G401 (cell line): ENCODE results near the gene STUM. TPM values are rescaled to one million over a fixed set of nuclear protein-coding genes. Genes with fewer than 3 reads are reported as not detected.

Experiments
- DNase-seq: peaks from one replicate; pipeline ENCODE4 v3.0.0-alpha.2; 2015; ENCODE audit warnings: low spot score
- in situ Hi-C: cut with HindIII; loops from 2 replicates; pipeline ENCODE4 v1.10.0; 2016; ENCODE audit warnings: low sequenced_read_pairs, mixed read lengths
- total RNA-seq: library from RNA; depleted of rRNA; stranded (reverse); fragments of >200 nt; shearing (Covaris generic); gene quantifications from 2 replicates; pipeline ENCODE4 v1.2.3, GENCODE V29; 2014

STUM gene
- total RNA-seq, 1 experiment from 2014 or later: not detected

DNA sequence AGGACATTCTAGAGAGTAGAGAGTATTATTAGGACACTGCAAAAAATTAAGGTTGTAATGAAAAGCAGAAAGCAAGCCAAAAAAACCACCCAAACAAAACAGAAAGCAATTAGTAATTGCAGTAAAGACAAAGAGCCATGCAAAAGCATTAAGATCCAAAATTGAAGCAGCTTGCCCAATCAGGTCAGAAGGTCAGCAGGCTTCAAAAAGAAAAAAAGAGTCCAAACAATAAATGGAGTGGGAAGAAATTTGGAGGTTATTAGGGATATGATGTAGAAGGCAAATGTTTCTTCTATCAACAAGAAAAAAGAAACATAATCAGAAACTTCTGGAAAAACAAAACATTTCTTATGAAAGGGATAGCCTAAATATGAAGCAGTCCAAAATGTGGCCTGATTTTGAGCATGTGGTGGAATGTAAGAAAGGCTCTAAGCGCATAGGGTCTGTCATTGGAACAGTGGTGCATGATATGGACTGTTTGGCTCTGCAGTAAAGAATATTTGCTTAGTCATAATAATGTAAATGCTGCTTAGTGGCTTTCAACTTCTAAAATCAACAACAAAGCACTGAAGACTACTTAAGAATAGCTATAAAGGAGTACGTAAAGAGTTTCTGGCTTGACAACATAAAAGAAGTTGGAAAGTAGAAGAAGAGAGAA is 4.8 kb downstream of the STUM start:
- DNase-seq: no peak
- in situ Hi-C loops: no loop called here

DNA sequence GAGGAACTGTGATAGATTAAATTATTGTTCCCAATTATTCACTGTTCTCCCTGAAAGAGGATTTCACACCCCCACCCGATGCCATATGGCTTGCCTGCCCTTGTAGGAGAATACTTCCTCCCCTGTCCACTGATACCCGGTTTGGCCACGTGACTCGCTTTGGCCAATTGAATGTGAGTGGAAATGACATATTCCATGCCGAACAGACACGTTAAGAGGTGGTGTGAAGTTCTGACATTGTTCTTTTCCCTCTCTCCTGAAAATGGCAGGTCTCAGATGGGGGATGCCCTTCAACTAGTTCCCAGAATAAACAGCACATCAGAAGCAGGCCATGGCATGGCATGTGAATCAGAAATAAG is 5.3 kb downstream of the STUM start:
- in situ Hi-C loops: no loop called here
- DNase-seq: no peak

DNA sequence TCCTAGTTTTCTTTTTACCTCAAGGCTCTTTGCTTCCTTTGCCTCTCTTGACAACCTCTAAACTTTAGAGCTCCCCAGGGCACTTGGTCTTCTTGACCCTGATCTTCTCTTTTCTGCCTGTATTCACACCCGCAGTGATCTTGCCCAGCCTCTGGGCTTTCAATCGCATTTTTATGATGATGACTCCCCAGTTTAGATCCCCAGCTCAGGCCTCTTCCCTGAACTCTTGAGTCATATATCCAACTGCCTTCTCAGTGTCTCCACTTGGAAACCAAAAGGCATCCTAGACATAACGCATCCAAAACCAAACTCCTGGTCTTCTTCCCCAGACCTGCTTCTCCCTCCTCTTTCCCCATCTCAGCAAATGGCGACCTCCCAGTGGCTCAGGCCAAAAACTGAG is 6.5 kb downstream of the STUM start:
- in situ Hi-C loops: no loop called here
- DNase-seq: no peak

DNA sequence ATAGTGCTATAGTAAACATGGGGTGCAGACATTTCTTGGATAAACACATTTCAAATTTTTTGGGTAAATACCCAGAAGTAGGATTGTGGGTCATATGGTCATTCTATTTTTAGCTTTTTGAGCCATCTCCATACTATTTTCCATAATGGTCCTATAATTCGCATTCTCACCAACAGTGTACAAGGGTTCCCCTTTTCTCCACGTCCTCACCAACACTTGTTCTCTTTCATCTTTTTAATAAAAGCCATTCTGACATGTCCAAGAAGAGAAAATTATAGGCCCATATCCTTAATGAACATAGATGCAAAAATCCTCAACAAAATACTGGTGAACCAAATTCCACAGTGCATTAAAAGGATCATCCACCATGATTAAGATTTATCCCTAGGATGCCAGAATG is 8.9 kb downstream of the STUM start:
- no peak for DNase-seq
- in situ Hi-C loops: no loop called here

DNA sequence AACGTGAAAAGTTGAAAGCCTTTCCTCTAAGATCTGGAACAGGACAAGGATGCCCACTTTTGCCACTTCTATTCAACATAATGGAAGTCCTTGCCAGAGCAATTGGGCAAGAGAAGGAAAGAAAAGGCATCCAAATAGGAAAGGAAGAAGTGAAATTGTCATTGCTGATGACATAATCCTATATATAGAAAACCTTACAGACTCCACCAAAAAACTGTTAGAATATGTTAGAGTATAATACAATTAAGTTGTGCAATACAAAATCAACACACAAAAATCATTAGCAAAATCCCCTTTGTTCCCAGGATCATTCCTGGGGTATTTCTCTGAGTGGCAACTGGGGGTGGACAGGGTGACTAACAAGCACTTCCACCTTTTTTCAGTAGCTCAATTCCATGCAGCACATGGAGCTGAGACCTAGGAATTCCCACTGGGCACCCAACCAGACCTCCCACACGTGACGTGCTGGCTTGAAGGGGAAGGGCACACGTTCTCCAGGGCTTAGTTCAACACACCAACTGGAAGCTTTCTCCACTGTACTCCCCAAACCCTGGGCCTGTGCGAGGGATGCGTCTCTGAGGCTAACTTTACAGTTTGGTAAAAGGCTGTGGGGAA is 9.6 kb downstream of the STUM start:
- in situ Hi-C loops: no loop called here
- DNase-seq: no peak

DNA sequence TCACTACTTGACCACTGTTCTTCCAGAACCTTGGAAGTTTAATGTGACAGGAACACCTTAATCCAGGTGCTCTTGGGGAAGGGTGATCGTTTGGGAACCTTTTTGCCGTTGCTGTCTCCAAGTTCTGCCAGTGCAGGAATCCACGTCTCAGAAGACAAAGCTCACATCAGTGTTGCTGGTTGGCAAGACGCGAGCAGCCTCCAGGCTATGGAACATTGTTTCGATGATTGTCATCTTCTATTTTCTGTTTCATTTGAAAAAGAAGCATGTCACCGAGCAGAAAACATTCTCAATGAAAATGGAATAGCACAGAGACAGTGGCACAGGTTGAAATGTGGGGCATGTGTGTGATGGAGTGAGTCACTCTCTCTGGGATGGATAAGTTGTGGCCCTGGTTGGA is 11.7 kb downstream of the STUM start:
- in situ Hi-C loops: no loop called here
- no peak for DNase-seq

DNA sequence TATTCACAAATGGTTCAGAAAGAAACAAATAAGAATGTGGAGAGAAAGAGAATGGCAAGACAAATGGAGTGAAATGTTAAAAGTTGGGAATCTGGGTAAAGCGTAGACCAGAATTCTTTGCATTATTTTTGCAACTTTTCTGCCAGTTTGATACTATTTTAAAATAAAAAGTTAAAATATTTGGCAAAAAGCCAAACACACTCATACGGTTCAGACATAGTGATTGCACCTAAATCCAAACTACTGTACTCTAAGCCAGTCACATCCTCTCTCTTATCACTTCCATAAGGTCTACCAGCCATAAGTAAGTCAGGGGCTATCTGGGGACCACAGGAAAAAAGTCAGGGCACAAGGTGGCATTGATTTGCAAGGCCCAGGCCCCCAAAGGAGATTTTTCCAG is 14.4 kb downstream of the STUM start:
- DNase-seq: no peak

DNA sequence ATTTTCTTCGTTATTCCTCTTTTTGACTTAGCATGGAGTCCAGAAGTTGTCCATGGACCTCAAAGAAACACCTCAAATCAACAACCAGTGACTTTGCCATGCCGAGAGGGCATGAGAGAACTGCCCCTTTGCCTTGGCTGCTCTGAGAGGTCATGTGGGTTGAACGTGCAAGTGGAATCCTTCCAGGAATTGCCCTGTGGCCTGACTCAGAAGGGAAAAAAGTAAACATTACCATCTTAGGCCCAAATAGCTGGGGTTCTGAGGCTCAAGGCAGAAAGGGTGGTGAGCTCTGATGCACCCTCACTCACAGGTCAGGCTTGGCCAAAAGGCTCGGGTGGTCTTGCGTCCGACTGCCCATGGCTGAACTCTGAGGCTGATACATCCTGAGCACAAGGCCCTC is 15.1 kb downstream of the STUM start:
- in situ Hi-C loops: no loop called here

More for the DNA sequence above, 14.4 kb downstream of the STUM start:
- in situ Hi-C loops: no loop called here

DNA sequence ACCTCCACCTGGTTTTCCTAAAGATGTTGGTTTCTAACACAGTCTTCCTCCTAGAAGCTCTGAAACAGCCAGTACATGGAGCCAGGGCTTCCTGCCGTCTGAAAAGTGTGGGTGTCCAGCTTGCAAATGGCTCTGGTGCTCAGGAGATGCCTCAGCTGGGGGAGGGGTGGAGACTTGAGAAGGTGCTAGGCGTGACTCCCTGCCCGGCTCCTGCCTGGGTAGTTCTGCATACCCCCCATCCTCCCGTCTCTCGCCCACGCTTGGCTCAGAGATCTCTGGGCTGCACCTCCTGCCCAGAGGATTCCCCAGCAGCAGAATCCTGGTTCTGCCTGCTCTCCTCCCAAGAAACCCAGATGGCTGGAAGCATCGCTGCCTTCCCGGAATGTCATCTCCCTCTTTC is 16.9 kb downstream of the STUM start:
- no peak for DNase-seq
- in situ Hi-C loops: no loop called here

More for the DNA sequence above, 15.1 kb downstream of the STUM start:
- DNase-seq: no peak

DNA sequence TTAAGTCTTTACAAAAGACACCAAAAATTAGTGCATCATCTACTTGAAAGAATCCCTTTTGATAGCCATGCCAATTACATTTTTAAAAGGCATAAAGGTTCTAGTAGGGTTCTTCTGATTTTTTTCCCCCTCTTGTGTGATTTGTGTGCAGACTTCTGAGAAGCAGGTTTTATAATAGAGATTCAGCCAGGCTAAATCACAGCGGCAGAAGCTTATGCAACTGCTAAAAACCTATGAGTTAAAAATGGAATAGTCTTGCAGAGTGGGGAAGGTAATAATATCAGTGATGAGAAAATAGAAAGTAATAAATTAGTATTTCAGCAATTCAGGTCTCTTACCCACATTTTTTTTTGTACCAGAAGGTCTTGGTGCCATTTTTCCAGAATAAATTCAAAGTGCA is 17.7 kb downstream of the STUM start:
- in situ Hi-C loops: no loop called here
- no peak for DNase-seq

DNA sequence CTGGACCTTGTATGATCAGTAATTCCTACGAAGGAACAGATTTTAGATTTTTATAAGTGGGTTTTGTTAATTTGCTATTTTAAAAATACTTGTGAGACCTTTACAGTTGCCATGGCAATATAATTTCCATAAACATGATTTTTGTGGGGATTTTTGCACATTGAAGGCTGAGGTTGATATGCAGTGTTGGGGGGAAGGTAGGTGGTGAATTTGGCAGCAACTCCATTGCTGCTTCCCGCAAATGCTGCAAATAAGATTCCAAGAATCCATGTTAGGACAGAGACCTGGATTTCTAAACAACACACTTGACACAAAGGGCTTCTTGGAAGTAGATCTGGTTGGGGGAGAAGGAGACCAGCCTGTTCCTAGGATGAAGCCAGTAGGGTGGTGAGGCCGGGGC is 18.2 kb downstream of the STUM start:
- in situ Hi-C loops: no loop called here
- DNase-seq: no peak

DNA sequence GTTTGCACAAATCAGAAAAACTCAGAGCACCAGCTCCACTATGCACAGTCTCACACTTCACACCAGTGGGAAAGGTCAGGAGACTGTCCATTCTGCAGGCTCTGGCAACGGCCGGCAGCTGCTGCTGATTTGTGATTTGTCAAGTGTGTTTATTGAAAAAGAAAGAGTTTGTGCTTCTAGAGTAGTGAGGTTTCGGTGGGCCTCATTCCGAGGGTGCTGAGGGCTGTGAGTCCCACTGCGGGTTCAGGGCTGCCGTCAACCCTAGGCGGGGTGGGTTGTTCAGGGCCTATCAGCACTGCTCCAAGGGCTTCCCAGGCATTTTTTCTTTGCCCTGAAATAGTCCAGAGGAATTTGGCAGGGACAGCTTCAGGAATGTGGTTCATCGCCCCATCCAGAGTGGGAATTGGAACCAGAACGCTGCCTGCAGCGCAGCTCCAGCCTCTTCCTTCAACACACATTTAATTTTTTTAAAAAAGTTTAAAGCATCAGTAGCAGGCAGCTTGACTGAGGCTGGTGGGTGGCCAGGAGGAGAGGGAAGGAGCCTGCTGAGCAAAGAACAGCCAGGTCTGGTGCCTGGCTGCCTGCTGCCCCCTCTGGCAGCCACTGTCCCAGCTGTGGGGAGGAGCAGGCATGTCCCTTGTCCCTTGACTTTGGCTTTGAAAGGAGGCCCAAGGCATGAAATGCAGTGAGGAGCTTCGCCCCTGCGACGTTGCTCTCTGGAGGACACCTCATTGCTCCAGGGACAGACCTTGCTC is 19.7 kb downstream of the STUM start:
- in situ Hi-C loops: no loop called here
- DNase-seq: no peak

DNA sequence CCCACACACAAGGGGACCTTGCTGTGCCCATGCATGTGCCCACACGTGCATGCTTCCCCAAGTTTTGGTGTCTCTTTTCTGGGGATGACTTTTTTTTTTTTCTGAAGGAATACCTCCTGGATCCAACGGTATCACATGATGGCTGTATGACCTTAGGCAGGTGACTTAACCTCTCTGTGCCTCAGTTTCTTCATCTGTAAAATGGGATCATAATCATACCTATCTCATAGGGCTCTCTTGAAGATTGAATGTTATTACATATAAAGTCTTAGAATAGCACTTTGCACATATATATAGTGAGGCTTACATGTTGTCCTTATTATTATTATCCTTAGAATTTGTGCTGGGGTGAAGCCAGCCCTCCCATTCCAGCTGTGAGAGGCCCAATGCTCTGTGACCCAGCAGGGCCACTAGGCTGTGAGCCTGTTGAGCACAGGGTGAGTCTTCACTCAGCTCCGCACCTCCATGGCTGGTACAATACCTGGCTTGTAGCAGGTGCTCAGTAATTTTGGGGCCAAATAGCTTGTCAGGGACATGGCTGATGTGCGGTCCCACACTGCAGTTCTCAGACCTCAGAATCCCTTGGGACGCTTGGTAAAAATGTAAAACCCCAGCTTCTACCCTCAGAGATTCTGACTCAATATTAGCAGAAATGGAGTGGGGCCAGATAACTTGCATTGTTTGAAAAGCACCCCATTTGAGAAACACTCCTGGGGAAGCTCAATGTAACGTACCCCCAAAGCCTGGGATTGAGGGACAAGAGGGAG is 20.6 kb downstream of the STUM start:
- no peak for DNase-seq
- in situ Hi-C loops: no loop called here

DNA sequence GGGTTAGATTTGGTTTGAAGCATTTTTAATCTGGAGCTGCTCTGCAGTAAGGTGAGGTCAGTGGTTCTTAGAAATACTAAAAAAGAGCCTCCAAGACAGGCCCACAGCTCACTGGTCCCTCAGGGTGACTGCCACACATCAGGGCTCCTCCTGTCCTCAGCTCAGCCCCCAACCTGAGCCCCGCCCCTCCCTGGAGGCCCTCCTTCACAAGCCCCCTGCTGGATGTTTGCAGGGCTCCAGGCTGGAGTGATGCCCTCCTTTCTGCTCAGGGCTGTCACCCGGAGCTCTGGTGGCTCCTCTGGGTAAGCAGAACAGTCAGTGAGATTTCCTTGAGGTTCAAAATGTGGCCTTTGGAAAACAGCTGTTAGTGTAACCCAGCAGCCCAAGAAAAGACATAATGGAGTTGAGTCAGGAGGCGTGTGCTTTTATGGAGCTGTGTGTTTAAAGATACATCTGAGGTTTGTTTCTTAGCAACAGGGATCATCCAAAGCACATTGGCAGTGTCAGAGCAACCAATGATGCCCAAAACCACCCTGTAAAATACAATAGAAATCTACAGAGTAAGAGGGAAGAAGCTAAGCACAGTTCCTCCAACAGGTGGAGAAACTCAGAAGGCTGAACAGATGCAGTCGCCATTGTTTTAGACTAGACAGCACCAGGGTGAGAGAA is 21.4 kb downstream of the STUM start:
- in situ Hi-C loops: no loop called here
- DNase-seq: no peak

DNA sequence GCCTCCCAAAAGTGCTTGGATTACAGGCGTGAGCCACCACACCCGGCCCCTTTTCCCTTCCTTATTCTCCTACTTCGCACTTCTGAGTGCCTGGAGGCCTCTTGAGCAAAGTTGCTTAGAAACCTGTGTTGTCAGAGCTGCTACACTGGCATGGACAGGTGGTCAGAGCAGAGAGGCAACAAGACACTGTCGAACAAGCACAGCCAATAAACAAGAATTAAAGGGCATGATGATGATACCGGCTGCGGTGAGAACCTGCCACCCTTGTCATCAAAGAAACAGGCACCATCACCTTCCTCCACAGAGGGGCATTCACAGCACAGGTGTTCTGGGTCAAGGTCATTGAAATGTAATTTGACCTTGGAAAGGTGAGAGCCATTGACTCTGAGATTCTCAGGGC is 23.3 kb downstream of the STUM start:
- DNase-seq: no peak

DNA sequence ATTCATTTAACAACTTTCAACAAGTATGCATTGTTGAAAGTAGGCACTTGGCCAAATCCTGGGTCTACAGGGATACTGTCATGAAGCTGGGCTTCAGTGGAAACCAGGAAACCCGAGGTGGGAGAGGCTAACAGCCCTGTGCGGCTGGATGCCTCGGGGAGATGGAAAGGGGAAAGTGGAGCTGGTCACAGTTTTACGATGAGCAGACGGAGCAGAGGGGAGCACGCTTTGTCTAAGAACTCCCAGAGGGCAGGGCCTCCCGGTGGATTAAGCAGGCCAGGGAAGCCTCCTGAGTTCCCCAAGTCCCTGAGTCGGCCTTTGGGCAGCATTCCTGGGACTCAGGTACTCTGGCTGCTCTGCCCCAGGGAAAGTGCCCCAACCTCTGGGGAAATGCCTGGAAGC is 23.8 kb downstream of the STUM start:
- DNase-seq: no peak
- in situ Hi-C loops: no loop called here

More for the DNA sequence above, 23.3 kb downstream of the STUM start:
- in situ Hi-C loops: no loop called here

DNA sequence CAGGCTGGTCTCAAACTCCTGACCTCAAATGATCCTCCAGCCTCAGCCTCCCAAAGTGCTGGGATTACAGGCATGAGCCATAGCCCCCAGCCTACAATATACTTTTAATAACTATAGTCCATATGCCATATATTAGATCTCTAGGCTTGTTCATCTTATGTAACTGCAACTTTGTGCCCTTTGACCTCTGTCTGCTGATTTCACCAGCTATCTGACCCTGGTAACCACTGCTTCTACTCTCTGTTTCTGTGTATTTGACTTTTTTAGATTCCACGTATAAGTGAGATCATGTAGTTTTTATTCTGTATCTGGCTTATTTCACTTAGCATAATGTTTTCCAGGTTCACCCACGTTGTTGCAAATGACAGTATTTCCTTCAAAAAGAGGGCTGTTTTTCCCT is 25.5 kb downstream of the STUM start:
- DNase-seq: no peak
- in situ Hi-C loops: no loop called here

DNA sequence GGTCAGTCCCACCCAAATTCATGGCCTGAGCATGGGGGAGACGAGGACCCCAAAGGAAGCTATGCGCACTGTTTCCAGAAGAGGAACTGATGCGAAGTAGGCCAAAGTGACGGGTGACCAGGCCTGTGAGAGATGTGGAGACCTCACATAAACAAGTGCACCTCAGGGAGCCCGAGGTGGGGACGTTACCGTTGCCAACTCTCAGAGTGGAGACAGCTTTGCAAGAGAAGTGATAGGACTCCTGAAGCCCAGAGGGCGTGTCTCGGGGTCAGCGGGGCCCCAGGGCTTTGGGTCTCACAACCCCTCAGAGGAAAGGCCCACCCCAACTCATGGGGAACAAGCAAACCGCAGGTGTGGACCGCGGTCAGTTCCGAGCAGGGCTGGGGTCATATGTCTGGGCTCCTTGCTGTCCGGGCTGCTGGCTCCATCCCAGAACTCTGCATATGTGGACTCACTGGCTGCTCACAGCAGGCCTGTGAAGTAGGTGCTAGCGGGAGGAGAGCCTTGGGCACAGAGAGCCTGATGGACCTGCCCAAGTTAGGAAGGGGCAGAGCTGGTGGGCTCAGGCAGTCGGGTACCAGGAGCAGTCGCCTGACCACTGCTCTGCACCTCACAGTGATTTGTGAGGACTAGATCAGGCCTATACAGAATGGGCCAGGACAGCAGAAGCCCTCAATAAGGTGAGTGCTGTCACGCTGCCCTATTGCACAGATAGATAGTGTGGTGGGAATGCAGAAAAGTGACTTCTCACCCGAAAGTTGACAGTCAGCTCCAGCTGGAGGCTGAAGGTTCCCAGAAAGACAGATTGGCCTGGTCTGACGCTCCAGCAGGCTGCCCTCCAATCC is 26.2 kb downstream of the STUM start:
- DNase-seq: no peak
- in situ Hi-C loops: no loop called here

DNA sequence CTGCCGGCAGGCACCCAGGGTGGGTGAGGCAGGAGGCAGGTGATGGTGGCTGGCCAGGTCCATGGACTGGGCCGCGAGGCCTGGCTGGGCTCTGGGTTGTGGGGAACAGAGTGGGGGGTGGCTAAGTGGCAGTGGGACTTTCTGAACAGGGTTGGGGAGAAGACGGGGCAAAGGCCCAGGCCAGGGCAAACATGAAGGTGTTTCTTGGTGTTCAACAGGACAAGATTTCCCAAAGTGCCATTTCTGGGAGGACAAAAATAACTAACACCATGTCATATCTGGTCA is 26.8 kb downstream of the STUM start:
- in situ Hi-C loops: no loop called here
- no peak for DNase-seq
